ENCODE results near the gene LRFN2.

LRFN2 gene

GRCh38 chr6:40506954-40507353, 80.2 kb downstream of the LRFN2 start:
- Histone ChIP-seq H3K9me2 (replicated peaks; ENCODE audit: low read depth, low read length) (no peaks in the 10 kb centered on the region), H3K27me3 (ENCODE audit: insufficient read depth, low read length, poor library complexity, severe bottlenecking) (no peaks in the 10 kb centered on the region), H4K20me1 (ENCODE audit: insufficient read depth, low read length, poor library complexity, severe bottlenecking) (no peaks in the 10 kb centered on the region), H3K4me1 (ENCODE audit: insufficient read depth, low read length, poor library complexity, severe bottlenecking) (no peaks in the 10 kb centered on the region), H3K9ac (ENCODE audit: low read depth, low read length, poor library complexity, severe bottlenecking) (no peak overlapping the region), H3K36me3 (ENCODE audit: insufficient read depth, low read length) (no peaks in the 10 kb centered on the region), H3K9me3 (ENCODE audit: insufficient read depth, low read depth, low read length) (no peaks in the 10 kb centered on the region), H3K79me2 (ENCODE audit: insufficient read depth, low read length) (no peaks in the 10 kb centered on the region), H3K4me3 (ENCODE audit: low read length, poor library complexity, severe bottlenecking) (no peak overlapping the region), H3K4me2 (ENCODE audit: low read depth, low read length, poor library complexity, severe bottlenecking) (no peak overlapping the region), H2AFZ (ENCODE audit: low read length) (no peak overlapping the region), H3F3A (ENCODE audit: low read depth) (no peaks in the 10 kb centered on the region)
- TF ChIP-seq CTCF (conservative IDR thresholded peaks at IDR 0.05; ENCODE audit: low read length) (no peak), EZH2phosphoT487 (IDR thresholded peaks at IDR 0.05; ENCODE audit: borderline replicate concordance) (no peak)

GRCh38 chr6:40505191-40505810, 81.9 kb downstream of the LRFN2 start:
- no peaks in the 10 kb centered on the region for H4K20me1 ChIP-seq (ENCODE audit: insufficient read depth, low read length, poor library complexity, severe bottlenecking)

GRCh38 chr6:40504274-40504673, 82.9 kb downstream of the LRFN2 start:
- Histone ChIP-seq H3K4me2 (ENCODE audit: low read depth, low read length, poor library complexity, severe bottlenecking) (no peak overlapping the region), H2AFZ (ENCODE audit: low read length) (no peak overlapping the region), H3K9me2 (replicated peaks; ENCODE audit: low read depth, low read length) (no peaks in the 10 kb centered on the region), H3K4me1 (ENCODE audit: insufficient read depth, low read length, poor library complexity, severe bottlenecking) (peaks cover 7% of the 10 kb centered on the region), H3K79me2 (ENCODE audit: insufficient read depth, low read length) (no peaks in the 10 kb centered on the region), H3K27me3 (ENCODE audit: insufficient read depth, low read length, poor library complexity, severe bottlenecking) (no peaks in the 10 kb centered on the region), H4K20me1 (ENCODE audit: insufficient read depth, low read length, poor library complexity, severe bottlenecking) (no peaks in the 10 kb centered on the region), H3K4me3 (ENCODE audit: low read length, poor library complexity, severe bottlenecking) (no peak overlapping the region), H3K9ac (ENCODE audit: low read depth, low read length, poor library complexity, severe bottlenecking) (no peak overlapping the region), H3F3A (ENCODE audit: low read depth) (no peaks in the 10 kb centered on the region), H3K36me3 (ENCODE audit: insufficient read depth, low read length) (no peaks in the 10 kb centered on the region), H3K9me3 (ENCODE audit: insufficient read depth, low read depth, low read length) (no peaks in the 10 kb centered on the region)
- no peak for TF ChIP-seq EZH2phosphoT487 (IDR thresholded peaks at IDR 0.05; ENCODE audit: borderline replicate concordance)
- TF ChIP-seq CTCF (conservative IDR thresholded peaks at IDR 0.05; ENCODE audit: low read length): no peak

More at GRCh38 chr6:40505191-40505810, 81.9 kb downstream of the LRFN2 start:
- no peak overlapping the region for H3K4me3 ChIP-seq (ENCODE audit: low read length, poor library complexity, severe bottlenecking)
- no peak overlapping the region for H3K4me2 ChIP-seq (ENCODE audit: low read depth, low read length, poor library complexity, severe bottlenecking)
- no peak for TF ChIP-seq CTCF (conservative IDR thresholded peaks at IDR 0.05; ENCODE audit: low read length)
- no peak for TF ChIP-seq EZH2phosphoT487 (IDR thresholded peaks at IDR 0.05; ENCODE audit: borderline replicate concordance)
- H3K9me3 ChIP-seq (ENCODE audit: insufficient read depth, low read depth, low read length): no peaks in the 10 kb centered on the region
- H3K79me2 ChIP-seq (ENCODE audit: insufficient read depth, low read length): no peaks in the 10 kb centered on the region
- no peaks in the 10 kb centered on the region for H3K9me2 ChIP-seq (replicated peaks; ENCODE audit: low read depth, low read length)
- H3K27me3 ChIP-seq (ENCODE audit: insufficient read depth, low read length, poor library complexity, severe bottlenecking): no peaks in the 10 kb centered on the region
- peaks cover 2% of the 10 kb centered on the region for H3K4me1 ChIP-seq (ENCODE audit: insufficient read depth, low read length, poor library complexity, severe bottlenecking)
- H3F3A ChIP-seq (ENCODE audit: low read depth): no peaks in the 10 kb centered on the region
- H2AFZ ChIP-seq (ENCODE audit: low read length): no peak overlapping the region
- no peak overlapping the region for H3K9ac ChIP-seq (ENCODE audit: low read depth, low read length, poor library complexity, severe bottlenecking)
- H3K36me3 ChIP-seq (ENCODE audit: insufficient read depth, low read length): no peaks in the 10 kb centered on the region

Measured in Loucy (cell line).